OCI-M2 (cell line): ENCODE data around the gene ALOX12B.
"Not testable (repeated sequence)": the region's sequence is repeated elsewhere in the genome, so short reads cannot be mapped to it uniquely, and the experiment has no call there.

Experiments
- DNase-seq: peaks from one replicate; lab custom pipeline; 2025; ENCODE audit not compliant: unreplicated experiment; lab: John Stamatoyannopoulos, UW

The ALOX12B gene

DNA sequence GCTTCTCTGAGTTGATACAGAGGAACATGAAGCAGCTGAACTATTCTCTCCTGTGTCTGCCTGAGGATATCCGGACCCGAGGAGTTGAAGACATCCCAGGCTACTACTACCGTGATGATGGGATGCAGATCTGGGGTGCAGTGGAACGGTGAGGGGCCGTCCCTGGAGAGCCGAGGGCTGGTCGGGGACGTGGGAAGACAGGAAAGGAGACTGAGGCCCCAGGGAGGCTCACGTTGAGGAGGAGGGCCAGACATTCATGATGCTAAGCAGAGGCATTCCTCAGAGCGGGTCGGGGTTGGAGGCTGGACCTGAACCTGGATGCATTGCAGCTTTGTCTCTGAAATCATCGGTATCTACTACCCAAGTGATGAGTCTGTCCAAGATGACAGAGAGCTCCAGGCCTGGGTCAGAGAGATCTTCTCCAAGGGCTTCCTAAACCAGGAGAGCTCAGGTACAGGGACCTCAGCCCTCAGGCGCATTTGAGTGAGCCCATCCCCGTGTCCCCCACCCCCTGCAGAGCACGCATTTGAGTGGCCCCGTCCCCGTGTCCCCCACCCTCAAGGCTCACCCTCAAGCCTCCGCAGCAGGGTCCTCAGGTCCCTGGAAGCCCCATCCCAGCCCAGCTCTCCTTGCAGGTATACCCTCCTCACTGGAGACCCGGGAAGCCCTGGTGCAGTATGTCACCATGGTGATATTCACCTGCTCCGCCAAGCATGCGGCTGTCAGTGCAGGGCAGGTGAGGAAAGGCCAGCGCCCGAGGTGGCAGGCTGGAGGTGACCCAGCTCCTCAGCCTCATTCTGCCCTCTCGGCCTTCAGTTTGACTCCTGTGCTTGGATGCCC, 40.4 kb downstream of the ALOX12B start:
- DNase-seq, result no peak

DNA sequence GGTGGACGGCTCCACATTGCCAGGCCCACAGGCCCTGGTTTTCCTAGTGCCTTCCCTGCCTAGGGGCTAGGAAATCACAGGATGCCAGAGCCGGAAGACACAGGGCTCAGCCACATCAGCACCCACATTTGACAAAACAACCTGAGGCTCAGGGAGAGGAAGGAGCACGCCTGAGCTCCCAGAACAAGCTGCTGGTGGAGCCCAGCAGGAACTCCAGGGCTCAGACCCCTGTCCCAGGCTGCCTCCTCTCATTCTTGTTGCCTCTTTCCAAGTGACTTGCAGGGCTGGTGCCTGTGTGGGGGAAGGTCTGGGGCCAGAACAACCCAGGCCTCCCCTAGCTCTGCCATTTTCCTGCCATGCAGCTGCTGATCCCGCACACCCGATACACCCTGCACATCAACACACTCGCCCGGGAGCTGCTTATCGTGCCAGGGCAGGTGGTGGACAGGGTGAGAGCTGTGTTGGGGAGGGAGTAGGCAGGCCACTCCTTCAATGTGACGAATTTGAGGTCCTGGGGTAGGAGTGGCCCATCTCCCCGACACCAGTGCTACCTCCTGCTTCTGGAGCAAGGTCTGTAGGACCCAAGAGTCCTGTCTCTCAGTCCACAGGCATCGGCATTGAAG, 41.1 kb downstream of the ALOX12B start:
- DNase-seq, result no peak

DNA sequence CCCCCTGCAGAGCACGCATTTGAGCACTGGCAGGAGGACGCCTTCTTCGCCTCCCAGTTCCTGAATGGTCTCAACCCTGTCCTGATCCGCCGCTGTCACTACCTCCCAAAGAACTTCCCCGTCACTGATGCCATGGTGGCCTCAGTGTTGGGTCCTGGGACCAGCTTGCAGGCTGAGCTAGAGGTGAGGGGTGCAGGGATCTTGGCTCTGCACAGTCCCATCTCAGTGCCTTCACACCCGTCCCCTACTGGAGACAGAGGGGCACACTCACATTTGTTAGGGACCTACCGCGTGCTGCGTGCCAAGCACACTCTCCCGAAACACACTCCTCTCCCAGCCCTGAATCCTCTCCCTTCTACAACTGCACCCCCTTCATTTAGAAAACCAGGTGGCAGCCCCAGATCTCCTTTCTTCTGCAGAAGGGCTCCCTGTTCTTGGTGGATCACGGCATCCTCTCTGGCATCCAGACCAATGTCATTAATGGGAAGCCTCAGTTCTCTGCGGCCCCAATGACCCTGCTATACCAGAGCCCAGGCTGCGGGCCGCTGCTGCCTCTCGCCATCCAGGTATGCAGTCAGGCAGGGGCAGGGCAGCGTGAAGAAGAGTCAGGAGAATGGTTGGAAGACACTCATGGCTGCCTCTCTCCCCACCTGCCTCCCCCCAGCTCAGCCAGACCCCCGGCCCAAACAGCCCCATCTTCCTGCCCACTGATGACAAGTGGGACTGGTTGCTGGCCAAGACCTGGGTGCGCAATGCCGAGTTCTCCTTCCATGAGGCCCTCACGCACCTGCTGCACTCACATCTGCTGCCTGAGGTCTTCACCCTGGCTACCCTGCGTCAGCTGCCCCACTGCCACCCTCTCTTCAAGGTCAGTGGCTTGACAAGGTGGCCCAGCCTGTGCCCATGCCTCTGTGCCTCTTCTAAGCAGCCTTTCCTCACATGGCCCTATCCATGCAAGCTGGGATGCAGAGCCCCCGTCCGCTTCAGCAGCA, 42.4 kb downstream of the ALOX12B start:
- no peak for DNase-seq

DNA sequence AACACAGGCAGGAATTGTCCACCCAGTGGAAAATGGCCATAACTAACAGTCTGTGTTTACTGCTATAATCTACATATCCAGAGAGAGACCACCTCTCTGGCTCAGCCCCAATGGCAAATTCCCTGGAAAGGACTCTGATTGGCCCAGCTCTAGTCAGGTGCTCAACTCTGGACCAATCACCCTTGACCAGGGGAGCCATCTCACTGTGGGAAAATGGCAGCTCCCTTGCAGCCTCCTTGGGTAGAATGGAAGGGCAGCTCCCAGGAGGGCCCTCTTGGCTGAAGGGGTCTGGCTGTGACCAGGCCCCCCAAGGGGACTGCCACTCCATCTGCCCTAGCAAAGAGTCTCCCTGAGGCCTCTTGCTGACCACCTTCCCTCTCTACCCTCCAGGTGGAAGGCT, 45.5 kb downstream of the ALOX12B start:
- DNase-seq, result no peak

DNA sequence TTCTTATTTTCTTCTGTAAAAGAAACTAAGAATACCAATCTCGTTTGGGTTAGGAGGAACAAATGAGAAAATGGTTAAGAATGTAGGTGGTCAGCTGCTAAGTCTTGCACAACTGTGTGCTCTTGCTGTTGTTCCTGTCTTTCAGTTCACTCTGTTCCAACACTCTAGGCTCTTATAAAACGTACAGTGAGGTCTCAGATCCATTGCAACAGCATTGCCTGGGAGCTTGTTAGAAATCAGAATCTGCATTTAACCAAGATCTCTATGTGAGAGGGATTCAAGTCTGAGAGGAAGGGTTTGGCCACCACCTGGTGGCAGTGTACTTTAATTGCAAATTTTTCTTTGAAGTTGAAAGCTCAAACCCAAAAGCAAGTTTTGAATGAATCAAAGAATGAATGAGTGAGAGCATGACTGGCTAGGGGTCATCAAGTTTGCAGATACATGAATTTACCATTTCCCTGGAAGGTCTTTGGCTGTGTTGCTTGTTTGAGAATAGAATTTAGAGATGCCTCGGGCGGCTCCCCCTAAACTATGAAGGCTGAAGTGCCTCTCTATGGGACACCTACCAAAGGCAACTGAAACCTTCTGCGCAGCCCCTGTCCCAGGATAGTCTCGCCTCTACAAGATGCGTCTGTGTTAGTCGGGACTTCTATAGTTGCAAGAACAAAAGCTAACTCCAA, 46.1 kb downstream of the ALOX12B start:
- DNase-seq, result no peak

DNA sequence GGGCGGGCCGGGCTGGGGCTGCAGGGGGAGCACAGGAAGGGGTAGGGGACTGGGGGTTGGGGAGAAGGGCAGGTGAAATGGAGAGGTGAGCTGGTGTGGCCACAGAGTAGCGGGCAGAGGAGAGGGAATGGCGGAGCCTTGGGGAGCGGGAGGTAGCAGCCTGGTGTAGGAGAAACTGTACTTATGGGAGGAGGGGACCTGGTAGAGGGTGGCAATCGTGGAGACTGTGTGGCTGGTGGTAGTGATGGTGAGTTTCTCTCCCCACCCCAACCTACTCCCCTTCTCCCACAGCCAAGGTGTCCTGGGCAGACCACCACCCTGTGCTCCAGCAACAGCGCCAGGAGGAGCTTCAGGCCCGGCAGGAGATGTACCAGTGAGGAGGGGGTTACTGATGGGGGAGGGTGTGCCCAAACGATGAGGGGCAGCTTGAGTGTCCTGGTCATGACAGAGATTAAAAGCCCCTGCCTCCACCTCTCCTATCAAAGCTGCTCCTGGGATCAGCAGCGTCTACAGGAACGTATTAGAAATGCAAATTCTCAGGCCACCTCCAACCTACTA, 47.8 kb downstream of the ALOX12B start:
- no peak for DNase-seq

DNA sequence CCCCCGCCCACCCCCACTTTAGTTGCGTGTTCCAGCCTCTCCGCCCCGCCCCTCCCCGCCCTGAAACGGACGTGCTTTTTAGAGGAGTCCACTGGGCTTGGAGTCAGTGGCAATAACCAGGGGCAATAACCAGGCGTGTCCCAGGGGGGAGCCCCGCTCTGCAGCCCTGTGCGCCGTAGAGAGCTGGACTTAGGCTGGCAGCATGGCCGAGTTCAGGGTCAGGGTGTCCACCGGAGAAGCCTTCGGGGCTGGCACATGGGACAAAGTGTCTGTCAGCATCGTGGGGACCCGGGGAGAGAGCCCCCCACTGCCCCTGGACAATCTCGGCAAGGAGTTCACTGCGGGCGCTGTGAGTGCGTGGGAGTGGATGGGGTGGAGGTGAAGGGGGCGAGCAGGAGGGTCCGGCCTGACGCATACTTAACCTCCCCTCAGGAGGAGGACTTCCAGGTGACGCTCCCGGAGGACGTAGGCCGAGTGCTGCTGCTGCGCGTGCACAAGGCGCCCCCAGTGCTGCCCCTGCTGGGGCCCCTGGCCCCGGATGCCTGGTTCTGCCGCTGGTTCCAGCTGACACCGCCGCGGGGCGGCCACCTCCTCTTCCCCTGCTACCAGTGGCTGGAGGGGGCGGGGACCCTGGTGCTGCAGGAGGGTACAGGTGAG, 48.4 kb downstream of the ALOX12B start, which contains the start of gene ALOX15B:
ALOX15B (plus strand) TSS at position 106 of the 657 bp plus-strand sequence; CDS start at position 203, 97 bp downstream.
- DNase-seq, result no peak

DNA sequence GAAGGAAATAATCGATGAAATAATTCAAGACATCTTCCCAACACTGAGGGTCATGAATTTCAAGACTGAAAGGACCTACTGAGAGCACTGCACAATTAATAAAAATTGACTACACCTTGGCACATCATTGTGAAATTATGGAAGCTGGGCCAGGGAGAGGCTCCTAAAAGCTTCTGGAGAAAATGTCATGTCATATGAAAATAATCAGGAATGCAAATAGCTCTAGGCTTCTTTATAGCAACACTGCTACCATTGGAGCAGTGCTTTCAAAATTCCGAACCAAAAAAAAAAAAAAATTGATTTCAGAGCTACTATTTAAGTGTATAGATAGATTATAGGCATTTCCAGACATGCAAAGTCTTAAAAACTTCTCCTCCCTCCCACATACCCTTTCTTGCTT, 55.1 kb downstream of the ALOX12B start:
- DNase-seq, result no peak

DNA sequence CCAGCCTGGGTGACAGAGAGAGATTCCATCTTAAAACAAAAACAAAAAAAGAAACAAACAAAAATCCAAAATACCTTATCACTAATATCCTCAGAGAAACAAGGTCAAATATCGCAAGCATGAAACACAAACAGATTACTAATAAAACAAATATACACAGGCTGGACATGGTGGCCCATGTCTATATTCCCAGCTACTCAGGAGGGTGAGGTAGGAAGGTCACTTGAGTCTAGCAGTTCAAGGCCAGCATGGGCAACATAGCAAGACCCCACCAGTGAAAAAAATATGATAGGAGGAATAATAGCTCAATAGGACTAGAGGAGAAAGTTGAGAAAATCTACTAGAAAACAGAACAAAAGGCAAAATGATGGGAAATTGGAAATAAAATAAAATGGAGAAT, 55.6 kb downstream of the ALOX12B start:
- DNase-seq, result no peak

DNA sequence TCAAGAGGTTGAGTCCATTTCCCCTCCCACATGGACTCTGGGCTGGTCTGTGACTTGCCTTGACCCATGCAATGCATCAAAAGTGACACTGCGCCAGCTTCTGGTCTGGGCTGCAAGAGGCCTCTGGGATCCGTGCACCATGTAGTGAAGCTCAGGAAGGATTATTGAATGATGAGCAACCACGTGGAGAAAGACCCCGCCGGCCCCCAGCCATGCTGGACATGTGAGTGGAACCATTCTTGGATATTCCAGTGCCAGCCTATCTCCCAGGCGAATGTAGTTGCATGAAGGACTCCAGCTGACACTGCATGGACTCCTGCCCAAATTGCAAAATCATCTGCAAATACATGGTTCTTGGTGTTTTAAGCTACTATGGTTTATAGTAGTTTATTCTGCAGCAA, 56.3 kb downstream of the ALOX12B start:
- no peak for DNase-seq

DNA sequence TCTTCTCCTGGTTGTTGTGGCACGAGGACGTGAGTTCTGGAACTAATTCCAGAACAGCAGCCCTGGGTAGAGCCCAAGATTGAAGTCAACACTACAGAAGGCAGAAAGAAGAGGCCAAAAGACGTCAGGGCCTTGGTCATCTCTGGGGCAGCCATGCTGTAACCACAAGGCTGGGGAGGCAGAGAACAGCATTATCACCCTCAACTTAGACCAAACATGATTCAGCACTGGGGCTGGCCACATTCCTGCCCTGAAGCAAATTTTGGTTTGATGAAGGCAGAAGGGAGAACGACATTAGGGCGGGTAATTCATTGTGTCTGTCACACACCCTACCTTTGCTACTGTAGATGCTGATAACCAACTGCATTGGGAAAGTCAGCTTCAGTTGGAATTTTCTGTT, 58.4 kb downstream of the ALOX12B start:
- DNase-seq, result no peak

DNA sequence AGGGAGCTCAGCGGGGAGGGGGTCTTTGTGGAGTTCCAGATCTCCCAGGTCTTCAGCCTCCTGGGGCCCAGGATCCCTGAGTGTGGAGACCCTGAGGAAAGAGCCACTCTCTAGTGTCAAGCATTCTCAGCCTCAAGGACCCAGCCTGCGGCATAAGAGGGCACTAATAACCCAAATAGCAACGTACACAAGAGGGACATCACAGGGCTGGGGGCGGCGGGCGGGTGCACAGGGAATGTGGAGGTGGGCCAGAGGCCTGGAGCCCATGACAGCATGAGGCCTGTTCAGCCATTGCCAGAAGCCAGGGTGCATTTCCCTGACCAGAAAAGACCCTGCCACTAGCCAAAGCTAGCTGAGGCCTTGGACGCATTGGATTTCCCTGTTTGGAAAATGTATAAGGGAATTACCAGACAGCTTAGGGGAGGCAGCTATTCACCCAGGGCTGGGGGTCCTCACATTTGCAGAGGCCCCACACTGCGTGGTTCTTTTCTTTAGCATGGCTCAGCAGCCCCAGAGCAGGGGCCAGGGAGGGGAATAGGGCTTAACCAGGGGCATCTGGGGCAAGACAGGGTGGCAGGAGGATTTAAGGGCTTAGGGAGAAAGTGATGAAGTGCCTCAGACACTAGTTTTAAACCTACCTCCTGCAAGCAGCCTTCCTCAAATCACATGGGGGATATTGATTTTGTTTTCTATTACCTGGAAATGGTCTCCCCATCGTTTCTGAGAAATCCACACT, 62.2 kb downstream of the ALOX12B start:
- no peak for DNase-seq

DNA sequence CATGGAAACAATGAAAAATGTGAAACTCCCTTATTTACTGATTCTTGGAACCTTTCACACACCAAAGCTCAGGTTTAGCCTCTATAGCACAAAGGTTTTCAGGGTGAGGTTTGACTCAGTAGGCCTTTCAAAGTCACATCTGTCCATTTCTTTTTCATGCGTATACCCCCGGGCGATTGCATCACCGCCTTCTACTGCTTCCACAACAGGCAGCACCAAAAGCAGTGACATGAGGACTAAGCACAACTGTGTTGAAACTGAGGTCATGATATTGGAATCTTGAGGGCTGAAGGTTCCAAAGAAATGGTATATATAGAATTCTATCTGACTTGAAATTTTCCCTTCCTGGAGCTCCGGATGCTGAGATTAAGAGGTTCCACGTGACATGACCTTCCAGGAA, 63.4 kb downstream of the ALOX12B start:
- not testable (repeated sequence) for DNase-seq
